GM19452 (cell line): ENCODE results near the gene PKM.

ENCODE experiments used
- ATAC-seq: cut with Tn5 transposase; IDR thresholded peaks from one replicate; pipeline ENCODE4 v1.9.1; 2021; ENCODE audit not compliant: unreplicated experiment

The PKM gene

GRCh38 chr15:72202302-72202701, 28.7 kb downstream of the PKM start:
- no peak for ATAC-seq

- ATAC-seq: no peak
These were observed 29.5 kb downstream of the PKM start for GRCh38 chr15:72201391-72201921.

GRCh38 chr15:72200395-72201237, 30.4 kb downstream of the PKM start:
- ATAC-seq: no peak

- no peak for ATAC-seq
These were observed 31.2 kb downstream of the PKM start for GRCh38 chr15:72199721-72200212.

GRCh38 chr15:72199205-72199515, 31.8 kb downstream of the PKM start:
- no peak for ATAC-seq

GRCh38 chr15:72198356-72199204, 32.4 kb downstream of the PKM start:
- no peak for ATAC-seq

- no peak for ATAC-seq
These were observed 33.3 kb downstream of the PKM start, which contains the start of gene GRAMD2A for GRCh38 chr15:72197460-72198355. Gene GRAMD2A, minus strand, starts transcription at chr15:72197787.

GRCh38 chr15:72197041-72197459, 33.9 kb downstream of the PKM start:
- ATAC-seq: no peak

GRCh38 chr15:72196409-72197040, 34.5 kb downstream of the PKM start:
- no peak for ATAC-seq

- ATAC-seq: no peak
These were observed 35.9 kb downstream of the PKM start for GRCh38 chr15:72195101-72195511.

GRCh38 chr15:72193836-72194396, 37.1 kb downstream of the PKM start:
- no peak for ATAC-seq

GRCh38 chr15:72192416-72192815, 38.6 kb downstream of the PKM start:
- no peak for ATAC-seq

- no peak for ATAC-seq
These were observed 41.6 kb downstream of the PKM start for GRCh38 chr15:72189250-72189902.

GRCh38 chr15:72184165-72184811, 46.7 kb downstream of the PKM start:
- ATAC-seq: no peak

GRCh38 chr15:72183781-72184164, 47.2 kb downstream of the PKM start:
- no peak for ATAC-seq

- no peak for ATAC-seq
These were observed 48.3 kb downstream of the PKM start for GRCh38 chr15:72182673-72183072.

GRCh38 chr15:72182244-72182643, 48.7 kb downstream of the PKM start:
- ATAC-seq: no peak

- no peak for ATAC-seq
These were observed 50.1 kb downstream of the PKM start for GRCh38 chr15:72180761-72181324.
